Ovary (tissue), 3 donors: ENCODE data around the gene DUSP9.

ENCODE experiments used
- POLR2A ChIP-seq: fragments of 450-650 bp; IDR thresholded peaks from one replicate; pipeline ENCODE4 v1.6.1; 2017; ENCODE audit warnings: antibody characterized with exemption, mild to moderate bottlenecking, moderate library complexity
- TF ChIP-seq, protein P1 (sequence below), 3 donors: fragments of 450-650 bp in 2 of 3; fragments of 200-600 bp in 1 of 3; IDR thresholded peaks; one replicate each; pipeline versions ENCODE4 v1.5.1 to v1.8.0; 2016 to 2022; ENCODE audit warnings: antibody characterized with exemption in 3 of 3, mild to moderate bottlenecking in 1 of 3
- donor health status: DM: no; HTN: no; CAD: no.

DNA sequence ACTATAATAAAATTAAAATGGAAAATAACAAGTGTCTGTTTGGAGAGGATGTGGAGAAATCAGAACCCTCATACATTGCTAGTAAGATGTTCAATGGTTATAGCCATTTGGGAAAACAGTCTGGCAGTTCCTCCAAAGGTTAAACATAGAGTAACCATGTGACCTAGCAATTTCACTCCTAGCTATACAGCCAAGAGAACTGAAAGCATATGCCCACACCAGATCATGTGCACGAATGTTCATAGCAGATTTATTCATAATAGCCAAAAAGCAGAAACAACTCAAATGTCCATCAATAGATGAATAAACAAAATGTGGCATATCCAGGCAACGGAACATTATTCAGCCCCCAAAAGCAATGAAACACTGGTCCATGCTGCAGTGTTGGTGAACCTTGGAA lies 38.6 kb upstream of the DUSP9 start:
- TF ChIP-seq, protein P1, sequence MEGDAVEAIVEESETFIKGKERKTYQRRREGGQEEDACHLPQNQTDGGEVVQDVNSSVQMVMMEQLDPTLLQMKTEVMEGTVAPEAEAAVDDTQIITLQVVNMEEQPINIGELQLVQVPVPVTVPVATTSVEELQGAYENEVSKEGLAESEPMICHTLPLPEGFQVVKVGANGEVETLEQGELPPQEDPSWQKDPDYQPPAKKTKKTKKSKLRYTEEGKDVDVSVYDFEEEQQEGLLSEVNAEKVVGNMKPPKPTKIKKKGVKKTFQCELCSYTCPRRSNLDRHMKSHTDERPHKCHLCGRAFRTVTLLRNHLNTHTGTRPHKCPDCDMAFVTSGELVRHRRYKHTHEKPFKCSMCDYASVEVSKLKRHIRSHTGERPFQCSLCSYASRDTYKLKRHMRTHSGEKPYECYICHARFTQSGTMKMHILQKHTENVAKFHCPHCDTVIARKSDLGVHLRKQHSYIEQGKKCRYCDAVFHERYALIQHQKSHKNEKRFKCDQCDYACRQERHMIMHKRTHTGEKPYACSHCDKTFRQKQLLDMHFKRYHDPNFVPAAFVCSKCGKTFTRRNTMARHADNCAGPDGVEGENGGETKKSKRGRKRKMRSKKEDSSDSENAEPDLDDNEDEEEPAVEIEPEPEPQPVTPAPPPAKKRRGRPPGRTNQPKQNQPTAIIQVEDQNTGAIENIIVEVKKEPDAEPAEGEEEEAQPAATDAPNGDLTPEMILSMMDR (IDR thresholded peaks at IDR 0.05): no peak
- no peak for TF ChIP-seq POLR2A
